Activated CD4-positive, alpha-beta T cell treated with anti-CD3 and anti-CD28 coated beads, Interleukin-10, Interleukin-2, amounts not matched to agents 100 ng/mL and 50 ng/mL, durations not matched to agents 16 hours and 8 hours (primary cell): ENCODE measurements around the gene OXSR1.
"Not testable (repeated sequence)": the region's sequence is repeated elsewhere in the genome, so short reads cannot be mapped to it uniquely, and the experiment has no call there.

Experiments used
- DNase-seq: peaks from one replicate; pipeline ENCODE4 v3.0.0-alpha.2; 2020

The OXSR1 gene

DNA sequence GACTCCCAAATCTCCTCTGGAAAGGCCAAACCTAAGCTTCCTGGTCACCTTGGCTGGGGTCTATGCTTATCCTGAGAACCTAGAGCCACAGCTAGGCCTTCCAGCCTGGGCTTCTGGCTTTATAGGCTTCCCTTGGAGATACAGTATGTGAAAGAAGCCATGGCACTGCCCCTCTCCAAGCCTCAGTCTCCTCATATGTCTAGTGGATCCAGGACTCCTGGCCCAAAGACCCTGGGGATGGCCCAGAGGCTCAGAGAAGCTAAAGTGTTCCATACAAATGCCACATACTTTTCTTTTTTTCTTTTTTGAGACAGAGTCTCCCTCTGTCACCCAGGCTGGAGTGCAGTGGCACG, 37.1 kb upstream of the OXSR1 start:
- DNase-seq: no peak

DNA sequence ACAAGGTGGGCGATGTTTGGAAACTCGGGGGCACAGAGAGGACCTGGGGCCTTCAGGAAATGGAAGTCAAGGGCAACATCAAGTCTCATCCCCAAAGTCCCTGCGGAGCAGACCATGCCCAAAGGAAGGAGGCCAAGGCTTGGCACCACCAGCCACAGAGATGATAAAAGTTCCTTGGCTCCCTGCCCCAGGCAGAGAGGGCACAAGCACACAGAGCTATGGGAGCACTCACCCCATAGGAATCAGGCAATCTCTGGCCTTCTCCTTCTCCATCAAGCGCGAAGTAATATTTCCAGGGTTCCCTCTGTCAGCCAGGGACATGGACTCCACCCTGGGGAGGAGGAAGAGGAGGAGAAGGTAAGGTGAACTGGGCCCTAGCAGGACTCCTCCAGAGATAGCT, 36.3 kb upstream of the OXSR1 start:
- DNase-seq: no peak

DNA sequence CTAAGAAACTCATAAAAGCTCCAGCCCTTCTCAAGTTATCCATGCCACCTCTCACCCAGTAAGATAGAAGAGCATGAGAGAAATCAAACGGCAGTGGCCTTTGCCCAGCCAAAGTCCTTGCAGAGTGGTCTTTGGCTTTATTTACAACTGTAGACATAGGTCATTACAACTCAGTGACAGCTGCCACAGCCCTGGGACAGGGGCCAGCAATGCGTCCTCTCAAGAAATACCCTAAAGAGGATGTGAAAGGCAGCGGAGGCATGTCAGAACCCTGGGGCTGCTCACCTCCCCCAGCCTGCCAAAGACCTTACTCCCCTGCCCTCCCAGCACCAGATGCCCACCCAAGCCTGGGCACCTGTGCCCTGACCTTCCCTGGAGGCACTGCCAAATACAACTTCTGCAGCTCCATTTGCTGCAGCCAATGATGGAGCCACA, 34.7 kb upstream of the OXSR1 start:
- no peak for DNase-seq

DNA sequence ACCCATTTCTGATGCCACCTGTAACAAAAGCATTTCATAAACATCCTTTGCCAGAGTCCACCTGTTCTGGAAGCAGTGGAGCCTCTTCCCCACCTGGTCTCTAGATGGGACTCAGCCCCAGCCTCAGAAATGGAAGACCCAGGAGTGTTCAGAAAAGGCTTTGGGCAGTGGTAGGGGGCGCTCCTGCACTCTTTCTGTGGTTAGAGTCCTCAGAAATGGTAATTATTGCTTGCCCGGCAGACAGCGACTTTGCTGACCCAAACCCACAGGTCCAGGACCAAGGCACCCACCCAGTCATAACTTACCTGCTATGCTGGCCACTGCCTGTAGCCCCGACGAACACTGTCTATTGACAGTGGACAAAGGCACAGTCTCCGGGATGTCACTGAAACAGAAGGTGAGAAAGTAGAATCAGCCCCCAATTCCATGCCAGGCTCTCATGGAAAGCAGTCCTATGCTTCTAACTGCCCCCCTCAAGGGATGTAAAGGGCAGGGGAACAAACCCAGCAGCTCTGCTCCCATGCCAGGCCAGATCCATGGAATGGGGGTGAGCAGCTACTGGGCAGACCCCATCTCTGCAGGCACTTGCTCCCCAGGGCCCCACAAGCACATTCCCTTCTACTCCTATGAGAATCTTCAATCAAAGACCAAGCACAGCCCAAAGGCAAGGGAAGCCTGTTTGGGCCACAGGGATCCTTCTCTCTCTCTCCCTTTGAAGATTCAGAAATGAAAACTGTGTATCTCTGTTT, 33.5 kb upstream of the OXSR1 start:
- peak; percentile 19 for DNase-seq

DNA sequence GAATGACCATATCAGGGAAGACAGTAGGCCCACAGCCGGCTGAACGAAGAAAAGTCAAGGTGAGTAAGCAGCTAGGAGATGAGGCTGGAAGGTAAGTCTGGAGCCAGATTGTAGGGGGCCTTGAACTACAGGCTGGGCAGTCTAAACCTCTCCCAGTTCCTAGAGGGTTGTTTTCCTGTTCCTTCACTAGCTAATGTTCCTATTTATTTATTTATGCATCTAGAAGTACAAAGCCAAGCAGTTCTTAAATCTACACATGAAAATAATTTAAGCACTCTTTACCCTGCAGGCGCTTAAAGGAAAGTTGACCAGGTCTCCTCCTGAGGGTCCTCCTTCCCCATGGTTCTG, 32.2 kb upstream of the OXSR1 start:
- no peak for DNase-seq

DNA sequence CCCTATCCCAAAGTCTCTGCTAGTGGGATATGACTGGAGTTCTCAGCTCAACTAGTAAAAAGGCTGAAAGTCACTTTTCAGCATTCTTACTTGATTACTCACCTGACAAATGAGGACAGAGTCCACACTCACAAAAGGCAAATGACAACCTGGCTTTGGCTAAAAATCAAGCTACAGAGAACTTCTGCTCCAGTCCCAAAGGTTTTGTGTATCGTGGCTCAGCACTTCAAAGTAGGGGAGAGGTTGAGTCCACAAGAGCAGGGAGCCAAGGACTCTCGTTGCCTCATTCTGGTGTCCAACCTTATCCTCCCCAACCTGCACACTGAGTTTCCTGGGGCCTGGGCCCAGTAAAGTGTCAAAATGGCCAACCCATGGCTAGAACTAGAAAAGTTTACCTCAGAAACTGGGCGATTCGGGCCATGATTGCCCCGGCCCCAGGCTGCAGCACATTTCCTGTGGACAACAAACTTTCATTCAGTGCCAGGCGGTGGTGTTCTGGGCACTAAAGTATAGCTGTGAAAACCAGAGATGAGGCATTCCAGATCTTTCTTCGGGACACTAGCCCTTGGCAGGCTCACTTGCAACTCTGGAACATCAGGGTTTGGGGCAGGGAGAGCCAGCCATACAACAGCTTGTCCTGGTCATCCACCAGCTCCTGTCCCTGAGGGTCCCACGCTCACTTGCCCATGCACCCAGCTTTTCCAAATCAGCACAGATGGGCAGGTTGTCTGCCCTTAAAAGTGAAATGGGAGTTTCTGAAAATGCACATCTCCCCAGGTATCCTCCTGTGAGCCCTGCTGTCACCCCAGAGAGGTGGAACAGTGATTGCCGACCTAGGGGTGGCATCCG, 31.6 kb upstream of the OXSR1 start:
- DNase-seq: no peak

DNA sequence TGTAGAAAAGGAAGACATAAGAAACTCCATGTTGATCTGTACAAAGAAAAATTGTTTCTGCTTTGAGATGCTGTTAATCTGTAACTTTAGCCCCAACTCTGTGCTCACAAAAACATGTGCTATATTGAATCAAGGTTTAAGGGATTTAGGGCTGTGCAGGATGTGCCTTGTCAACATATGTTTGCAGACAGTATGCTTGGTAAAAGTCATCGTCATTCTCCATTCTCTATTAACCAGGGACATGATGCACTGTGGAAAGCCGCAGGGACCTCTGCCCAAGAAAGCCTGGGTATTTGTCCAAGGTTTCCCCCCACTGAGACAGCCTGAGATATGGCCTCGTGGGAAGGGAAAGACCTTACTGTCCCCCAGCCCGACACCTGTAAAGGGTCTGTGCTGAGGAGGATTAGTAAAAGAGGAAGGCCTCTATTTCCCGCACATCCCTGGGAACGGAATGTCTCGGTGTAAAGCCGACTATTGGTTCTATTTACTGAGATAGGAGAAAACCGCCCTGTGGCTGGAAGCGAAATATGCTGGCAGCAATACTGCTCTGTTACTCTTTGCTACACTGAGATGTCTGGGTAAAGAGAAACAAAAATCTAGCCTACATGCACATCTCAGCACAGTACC, 30.7 kb upstream of the OXSR1 start:
- DNase-seq: not testable (repeated sequence)

DNA sequence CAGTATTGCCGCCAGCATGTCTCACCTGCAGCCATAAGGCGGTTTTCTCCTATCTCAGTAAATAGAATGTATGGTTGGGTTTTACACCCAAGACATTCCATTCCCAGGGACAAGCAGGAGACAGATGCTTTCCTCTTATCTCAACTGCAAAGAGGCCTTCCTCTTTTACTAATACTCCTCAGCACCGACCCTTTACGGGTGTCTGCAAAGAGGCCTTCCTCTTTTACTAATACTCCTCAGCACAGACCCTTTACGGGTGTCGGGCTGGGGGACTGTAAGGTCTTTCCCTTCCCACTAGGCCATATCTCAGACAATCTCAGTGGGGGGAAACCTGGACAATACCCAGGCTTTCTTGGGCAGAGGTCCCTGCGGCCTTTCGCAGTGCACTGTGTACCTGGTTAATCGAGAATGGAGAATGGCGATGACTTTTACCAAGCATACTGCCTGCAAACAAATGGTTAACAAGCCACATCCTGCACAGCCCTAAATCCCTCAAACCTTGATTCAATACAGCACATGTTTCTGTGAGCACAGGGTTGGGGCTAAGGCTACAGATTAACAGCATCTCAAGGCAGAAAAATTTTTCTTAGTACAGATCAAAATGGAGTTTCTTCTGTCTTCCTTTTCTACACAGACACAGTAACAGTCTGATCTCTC, 29.6 kb upstream of the OXSR1 start:
- DNase-seq: peak; percentile 45

DNA sequence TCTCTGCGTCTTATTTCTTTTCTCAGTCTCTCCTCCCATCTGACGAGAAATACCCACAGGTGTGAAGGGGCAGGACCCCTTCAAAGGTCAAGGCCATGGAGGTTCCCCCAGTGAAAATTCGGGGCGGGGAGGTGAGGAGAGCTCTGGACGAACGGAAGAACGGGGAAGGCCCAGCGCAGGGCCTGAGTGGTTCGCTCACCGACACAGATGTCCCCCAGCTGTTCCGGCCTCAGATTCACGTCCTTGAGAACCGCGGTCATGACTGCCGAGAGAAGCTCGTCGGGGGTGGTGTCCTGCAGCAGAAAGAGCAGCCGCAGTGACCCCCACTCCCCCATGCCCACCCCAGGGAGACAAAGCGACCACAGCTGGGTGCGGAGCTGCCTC, 29.0 kb upstream of the OXSR1 start:
- peak; percentile 14 for DNase-seq

DNA sequence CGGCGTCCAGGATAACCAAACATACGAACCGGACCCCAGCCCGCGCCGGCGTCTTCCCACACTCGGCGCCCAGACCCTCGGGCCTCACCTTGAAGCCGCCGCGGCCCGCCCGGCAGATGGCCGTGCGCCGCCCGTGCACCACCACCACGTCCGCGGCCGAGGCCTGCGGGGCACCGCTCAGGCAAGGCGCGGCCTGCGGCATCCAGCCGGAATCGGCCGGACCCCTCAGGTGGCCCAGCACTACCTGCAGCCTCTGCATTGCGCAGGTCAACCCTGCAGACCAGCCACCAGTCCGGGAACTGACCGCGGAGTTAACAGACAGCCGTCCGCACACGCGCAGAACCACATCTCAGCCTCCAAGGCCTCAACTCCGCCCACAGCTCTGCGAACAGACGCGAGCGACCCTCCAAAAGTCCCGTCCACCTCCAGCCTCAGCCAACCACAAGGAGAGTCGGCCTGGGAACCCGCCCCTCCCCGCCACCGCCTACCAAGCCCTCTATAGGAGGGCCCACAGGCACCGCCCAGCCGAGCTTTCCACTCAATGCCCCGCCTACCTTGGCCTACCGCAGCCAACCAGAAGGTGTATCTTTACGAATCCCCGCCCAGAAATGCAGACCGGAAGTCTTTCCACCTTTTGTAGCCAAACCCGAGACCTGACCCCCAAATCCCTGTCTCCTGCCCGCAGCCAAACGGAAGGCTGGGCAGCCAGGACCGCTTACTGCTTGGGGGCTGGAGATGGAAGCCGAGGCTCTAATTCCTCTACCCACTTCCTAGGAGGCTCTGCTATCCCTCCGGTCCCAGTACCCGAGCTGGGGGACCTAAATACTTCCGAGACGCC, 28.3 kb upstream of the OXSR1 start, which contains the start of gene ACAA1:
ACAA1 (minus strand) TSS at position 351 of the 838 bp plus-strand sequence; CDS start at position 259, 92 bp downstream.
- peak; percentile 99 for DNase-seq

DNA sequence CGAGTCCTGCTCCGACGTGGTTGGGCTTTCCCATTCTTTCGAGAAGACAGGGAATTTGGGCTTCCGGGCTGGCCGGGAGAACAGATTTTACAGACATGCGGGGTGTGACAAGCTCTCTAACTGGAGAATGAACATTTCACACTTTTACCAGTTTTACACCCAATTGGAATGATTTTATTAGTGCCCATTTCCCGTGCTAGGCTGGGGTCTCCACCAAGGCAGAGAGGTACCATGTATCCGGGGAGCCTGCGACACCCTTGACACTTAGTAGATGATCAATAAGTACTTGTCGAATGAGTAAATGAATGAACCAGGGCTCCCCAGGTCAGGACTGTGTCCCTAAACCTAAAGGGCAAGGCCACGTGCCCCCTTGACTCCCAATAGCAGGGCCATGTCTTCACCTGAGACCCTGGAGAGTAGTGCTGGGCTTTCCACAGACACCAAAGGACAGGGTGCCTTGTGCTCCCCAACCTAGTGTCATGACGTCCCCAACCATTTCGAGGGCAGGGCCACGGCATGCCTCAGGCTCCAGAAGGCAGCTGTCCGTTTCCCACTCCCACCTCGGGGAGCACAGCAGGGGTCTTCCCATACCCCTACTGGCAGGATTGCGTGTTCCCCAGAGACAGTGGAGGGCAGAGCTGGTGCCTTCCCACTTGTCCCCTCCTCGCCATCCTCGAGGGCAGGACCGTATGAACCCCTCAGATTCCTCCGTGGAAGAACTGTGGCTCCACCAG, 27.6 kb upstream of the OXSR1 start:
- peak; percentile 44 for DNase-seq

DNA sequence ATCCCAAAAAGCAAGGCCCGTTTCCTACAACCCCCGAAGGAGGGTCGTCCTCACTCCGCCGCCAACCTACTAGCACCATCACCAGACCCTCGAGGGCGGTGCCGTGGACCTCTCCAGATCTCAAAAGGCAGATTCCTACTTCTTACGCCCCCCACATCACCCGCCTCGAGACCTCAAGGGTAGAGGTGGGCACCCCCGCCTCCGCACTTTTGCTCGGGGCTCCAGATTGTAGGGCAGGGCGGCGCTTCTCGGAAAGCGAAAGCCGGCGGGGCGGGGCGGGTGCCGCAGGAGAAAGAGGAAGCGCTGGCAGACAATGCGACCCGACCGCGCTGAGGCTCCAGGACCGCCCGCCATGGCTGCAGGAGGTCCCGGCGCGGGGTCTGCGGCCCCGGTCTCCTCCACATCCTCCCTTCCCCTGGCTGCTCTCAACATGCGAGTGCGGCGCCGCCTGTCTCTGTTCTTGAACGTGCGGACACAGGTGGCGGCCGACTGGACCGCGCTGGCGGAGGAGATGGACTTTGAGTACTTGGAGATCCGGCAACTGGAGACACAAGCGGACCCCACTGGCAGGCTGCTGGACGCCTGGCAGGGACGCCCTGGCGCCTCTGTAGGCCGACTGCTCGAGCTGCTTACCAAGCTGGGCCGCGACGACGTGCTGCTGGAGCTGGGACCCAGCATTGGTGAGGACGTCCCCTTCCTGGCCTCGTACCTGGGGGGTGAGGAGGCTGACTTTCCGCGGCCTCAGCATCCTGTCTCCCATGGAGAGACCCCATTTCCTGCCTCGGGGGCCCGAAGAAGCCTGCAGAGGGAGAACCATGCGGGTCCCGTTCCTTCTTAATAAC, 26.8 kb upstream of the OXSR1 start, which contains the start of gene MYD88:
MYD88 (plus strand) TSS at position 313 of the 842 bp plus-strand sequence; CDS start at position 353, 40 bp downstream.
- DNase-seq: peak; percentile 87

DNA sequence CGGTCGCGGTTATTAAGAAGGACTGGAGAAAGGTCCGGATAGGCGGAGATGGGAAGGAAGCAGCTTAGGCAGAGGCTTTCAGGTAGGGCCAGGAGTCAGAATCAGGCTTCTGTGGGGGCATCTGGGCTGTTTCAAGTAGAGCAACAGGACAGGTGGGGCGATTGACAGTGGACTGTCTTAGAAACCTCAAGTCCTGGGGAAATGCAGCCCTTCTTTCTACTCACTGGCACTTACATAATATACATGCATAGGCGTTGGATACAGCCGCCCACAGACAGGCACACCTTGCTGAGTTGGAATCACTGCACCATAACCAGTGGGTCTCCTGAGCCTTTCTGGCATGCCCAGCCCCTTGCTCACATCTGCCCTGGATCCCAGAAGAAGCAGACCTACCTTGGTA, 26.1 kb upstream of the OXSR1 start:
- DNase-seq: no peak

DNA sequence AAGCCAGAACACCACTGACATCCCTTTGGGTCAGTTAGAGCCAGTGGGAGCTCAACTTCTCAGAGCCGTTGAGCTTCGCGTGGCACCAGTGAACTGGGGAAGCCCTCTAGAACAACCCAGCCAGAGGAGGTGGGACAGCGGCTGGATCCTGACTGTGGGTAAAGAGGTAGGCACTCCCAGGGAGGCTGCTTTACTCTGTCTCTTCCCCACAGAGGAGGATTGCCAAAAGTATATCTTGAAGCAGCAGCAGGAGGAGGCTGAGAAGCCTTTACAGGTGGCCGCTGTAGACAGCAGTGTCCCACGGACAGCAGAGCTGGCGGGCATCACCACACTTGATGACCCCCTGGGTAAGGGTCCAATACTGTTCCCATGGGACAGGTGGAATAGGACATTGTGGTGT, 25.7 kb upstream of the OXSR1 start:
- no peak for DNase-seq

DNA sequence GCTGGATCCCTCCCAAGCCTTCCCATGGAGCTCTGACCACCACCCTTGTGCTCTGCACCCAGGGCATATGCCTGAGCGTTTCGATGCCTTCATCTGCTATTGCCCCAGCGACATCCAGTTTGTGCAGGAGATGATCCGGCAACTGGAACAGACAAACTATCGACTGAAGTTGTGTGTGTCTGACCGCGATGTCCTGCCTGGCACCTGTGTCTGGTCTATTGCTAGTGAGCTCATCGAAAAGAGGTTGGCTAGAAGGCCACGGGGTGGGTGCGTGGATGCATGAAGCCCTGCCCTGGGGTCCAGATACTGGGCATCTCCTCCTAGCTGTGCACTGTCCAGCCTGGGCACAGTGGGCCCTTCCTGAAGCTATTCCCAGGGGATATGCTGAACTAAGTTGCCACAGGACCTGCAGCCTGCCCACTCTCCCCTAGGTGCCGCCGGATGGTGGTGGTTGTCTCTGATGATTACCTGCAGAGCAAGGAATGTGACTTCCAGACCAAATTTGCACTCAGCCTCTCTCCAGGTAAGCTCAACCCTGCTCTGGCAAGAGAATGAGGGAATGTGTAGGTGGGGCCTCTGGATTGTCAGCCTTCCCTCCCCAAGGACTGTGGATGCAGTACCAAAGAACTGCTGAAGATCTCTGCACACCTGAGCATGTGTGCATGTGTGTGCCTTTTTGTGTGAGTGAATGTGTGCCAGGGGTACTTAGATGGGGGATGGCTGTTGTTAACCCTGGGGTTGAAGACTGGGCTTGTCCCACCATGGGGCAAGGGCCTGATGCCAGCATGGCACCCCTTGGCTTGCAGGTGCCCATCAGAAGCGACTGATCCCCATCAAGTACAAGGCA, 24.8 kb upstream of the OXSR1 start:
- DNase-seq: no peak

DNA sequence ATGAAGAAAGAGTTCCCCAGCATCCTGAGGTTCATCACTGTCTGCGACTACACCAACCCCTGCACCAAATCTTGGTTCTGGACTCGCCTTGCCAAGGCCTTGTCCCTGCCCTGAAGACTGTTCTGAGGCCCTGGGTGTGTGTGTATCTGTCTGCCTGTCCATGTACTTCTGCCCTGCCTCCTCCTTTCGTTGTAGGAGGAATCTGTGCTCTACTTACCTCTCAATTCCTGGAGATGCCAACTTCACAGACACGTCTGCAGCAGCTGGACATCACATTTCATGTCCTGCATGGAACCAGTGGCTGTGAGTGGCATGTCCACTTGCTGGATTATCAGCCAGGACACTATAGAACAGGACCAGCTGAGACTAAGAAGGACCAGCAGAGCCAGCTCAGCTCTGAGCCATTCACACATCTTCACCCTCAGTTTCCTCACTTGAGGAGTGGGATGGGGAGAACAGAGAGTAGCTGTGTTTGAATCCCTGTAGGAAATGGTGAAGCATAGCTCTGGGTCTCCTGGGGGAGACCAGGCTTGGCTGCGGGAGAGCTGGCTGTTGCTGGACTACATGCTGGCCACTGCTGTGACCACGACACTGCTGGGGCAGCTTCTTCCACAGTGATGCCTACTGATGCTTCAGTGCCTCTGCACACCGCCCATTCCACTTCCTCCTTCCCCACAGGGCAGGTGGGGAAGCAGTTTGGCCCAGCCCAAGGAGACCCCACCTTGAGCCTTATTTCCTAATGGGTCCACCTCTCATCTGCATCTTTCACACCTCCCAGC, 24.0 kb upstream of the OXSR1 start:
- no peak for DNase-seq

DNA sequence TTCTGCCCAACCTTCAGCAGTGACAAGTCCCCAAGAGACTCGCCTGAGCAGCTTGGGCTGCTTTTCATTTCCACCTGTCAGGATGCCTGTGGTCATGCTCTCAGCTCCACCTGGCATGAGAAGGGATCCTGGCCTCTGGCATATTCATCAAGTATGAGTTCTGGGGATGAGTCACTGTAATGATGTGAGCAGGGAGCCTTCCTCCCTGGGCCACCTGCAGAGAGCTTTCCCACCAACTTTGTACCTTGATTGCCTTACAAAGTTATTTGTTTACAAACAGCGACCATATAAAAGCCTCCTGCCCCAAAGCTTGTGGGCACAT, 23.4 kb upstream of the OXSR1 start:
- no peak for DNase-seq

DNA sequence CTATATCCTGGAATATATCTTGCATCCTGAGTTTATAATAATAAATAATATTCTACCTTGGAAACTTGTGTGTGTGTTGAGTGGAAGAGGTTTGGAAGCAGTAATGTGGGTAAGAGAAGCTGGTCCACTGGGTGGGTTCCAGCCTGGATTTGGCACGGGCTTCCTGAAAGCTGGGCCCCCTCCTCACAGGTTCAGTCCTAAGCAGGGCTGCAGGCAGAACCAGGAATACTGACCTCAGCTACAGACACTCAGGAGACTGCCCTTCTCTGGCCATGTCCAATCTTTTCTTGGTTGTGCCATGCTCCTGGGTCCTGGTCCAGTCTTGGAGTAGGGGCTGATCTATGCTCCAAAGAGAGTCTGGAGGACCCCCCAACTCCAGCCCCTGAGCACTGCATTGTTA, 22.4 kb upstream of the OXSR1 start:
- DNase-seq: no peak

DNA sequence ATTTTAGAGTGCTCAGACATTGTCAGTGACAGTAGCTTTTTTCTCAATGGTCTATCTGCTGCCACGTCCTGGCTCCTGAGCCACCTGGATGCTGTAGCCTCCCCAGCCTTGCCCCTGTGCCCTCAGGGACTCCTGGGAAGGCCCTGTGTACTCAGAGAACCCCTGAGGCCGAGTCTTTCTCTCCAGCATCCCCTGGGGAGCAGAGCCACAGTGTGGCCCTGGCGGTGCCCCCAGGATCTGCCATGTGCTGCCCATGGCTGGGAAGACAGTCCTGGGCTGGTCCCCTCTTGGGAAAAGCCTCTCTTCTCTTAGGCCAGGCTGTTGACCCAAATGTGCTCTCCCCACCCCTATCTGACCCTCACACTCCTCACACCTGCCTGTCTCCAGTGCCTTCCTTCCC, 21.8 kb upstream of the OXSR1 start:
- DNase-seq: no peak
